ENCODE results near the gene NKD1. TPM values are rescaled to one million over a fixed set of nuclear protein-coding genes. Genes with fewer than 3 reads are reported as not detected.

The NKD1 gene
- polyA plus RNA-seq, 1 experiment, result 0.11 TPM

DNA sequence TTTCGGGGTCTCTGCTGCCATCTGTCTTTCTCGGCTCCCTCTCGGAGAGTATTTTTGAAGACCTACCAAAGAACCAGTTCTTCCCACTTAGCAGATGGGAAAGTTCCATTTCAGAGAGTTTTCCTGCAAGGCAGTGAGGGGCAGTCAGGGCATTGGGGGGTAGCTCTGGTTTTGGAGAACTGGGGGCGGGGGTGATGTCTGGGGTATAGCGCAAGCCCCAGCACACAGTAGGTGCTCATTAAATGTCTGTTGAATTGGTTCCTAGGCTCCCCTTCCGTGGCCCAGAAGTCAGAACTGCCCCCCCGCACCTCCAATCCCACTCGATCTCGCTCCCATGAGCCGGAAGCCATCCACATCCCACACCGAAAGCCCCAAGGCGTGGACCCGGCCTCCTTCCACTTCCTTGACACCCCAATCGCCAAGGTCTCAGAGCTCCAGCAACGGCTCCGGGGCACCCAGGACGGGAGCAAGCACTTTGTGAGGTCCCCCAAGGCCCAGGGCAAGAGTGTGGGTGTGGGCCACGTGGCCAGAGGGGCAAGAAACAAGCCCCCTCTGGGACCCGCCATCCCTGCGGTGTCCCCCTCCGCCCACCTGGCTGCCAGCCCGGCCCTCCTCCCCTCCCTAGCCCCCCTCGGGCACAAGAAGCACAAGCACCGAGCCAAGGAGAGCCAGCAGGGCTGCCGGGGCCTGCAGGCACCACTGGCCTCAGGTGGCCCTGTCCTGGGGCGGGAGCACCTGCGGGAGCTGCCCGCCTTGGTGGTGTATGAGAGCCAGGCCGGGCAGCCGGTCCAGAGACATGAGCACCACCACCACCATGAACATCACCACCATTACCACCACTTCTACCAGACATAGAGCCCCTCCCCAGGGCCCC is 85.0 kb downstream of the NKD1 start:
- TF ChIP-seq, protein P1, sequence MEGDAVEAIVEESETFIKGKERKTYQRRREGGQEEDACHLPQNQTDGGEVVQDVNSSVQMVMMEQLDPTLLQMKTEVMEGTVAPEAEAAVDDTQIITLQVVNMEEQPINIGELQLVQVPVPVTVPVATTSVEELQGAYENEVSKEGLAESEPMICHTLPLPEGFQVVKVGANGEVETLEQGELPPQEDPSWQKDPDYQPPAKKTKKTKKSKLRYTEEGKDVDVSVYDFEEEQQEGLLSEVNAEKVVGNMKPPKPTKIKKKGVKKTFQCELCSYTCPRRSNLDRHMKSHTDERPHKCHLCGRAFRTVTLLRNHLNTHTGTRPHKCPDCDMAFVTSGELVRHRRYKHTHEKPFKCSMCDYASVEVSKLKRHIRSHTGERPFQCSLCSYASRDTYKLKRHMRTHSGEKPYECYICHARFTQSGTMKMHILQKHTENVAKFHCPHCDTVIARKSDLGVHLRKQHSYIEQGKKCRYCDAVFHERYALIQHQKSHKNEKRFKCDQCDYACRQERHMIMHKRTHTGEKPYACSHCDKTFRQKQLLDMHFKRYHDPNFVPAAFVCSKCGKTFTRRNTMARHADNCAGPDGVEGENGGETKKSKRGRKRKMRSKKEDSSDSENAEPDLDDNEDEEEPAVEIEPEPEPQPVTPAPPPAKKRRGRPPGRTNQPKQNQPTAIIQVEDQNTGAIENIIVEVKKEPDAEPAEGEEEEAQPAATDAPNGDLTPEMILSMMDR (IDR thresholded peaks at IDR 0.05; ENCODE audit: insufficient read depth, low read depth, low read length), result no peak
- H3K4me3 ChIP-seq (ENCODE audit: low read depth, low read length), result no peak overlapping the region
- POLR2A ChIA-PET, result no interaction called here
- DNase-seq (ENCODE audit: low read depth), result no peak
- no peaks in the 10 kb centered on the region; the same call in 1 of the 2 replicates for H3K27me3 ChIP-seq (ENCODE audit: control insufficient read depth, insufficient read depth, low read length)
- CTCF ChIA-PET, result no interaction called here
- H3K36me3 ChIP-seq (ENCODE audit: control insufficient read depth, insufficient read depth, low read length), result no peaks in the 10 kb centered on the region

DNA sequence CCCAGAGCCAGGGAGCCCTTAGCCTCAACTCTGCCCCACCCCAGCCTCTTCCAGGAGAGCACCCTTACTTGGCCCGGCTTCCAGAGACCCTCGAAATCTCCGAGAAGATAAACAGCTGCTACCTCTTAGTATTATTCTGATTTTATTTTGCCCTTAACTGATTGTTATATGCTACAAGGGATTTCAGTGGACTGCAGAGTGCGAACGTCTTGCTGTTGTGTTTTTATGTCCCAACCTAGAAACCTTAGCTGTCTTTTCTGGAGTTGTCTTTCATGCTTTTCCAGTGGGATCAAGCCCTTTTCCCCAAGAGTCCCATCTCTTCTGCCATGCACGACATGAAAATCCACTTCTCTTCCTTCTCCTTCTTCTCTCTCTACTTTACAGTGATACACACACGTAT is 85.9 kb downstream of the NKD1 start:
- ChIA-PET POLR2A (no interaction called here), CTCF (interaction anchor here (1.1 to 1.3 kb wide), 2 partner anchors 12 to 19 kb away, joined by 3 read pairs; no protein-coding TSS in a partner anchor)
- H3K27me3 ChIP-seq (ENCODE audit: control insufficient read depth, insufficient read depth, low read length), result no peaks in the 10 kb centered on the region; the same call in 1 of the 2 replicates
- no peak for DNase-seq (ENCODE audit: low read depth)
- no peak overlapping the region for H3K4me3 ChIP-seq (ENCODE audit: low read depth, low read length)
- H3K36me3 ChIP-seq (ENCODE audit: control insufficient read depth, insufficient read depth, low read length), result no peaks in the 10 kb centered on the region
- TF ChIP-seq, protein P1 (IDR thresholded peaks at IDR 0.05; ENCODE audit: insufficient read depth, low read depth, low read length), result no peak

- TF ChIP-seq, protein P1 (IDR thresholded peaks at IDR 0.05; ENCODE audit: insufficient read depth, low read depth, low read length), result no peak
- no peak for DNase-seq (ENCODE audit: low read depth)
- Histone ChIP-seq H3K4me3 (ENCODE audit: low read depth, low read length) (no peak overlapping the region), H3K36me3 (ENCODE audit: control insufficient read depth, insufficient read depth, low read length) (no peaks in the 10 kb centered on the region), H3K27me3 (ENCODE audit: control insufficient read depth, insufficient read depth, low read length) (no peaks in the 10 kb centered on the region; the same call in 1 of the 2 replicates)
- CTCF ChIA-PET, result interaction anchor here (0.7 to 1.3 kb wide), 3 partner anchors 13 to 41 kb away, joined by 3 read pairs; no protein-coding TSS in a partner anchor
- POLR2A ChIA-PET, result no interaction called here
Measured at GRCh38 chr16:50634947-50635346, 86.8 kb downstream of the NKD1 start.

DNA sequence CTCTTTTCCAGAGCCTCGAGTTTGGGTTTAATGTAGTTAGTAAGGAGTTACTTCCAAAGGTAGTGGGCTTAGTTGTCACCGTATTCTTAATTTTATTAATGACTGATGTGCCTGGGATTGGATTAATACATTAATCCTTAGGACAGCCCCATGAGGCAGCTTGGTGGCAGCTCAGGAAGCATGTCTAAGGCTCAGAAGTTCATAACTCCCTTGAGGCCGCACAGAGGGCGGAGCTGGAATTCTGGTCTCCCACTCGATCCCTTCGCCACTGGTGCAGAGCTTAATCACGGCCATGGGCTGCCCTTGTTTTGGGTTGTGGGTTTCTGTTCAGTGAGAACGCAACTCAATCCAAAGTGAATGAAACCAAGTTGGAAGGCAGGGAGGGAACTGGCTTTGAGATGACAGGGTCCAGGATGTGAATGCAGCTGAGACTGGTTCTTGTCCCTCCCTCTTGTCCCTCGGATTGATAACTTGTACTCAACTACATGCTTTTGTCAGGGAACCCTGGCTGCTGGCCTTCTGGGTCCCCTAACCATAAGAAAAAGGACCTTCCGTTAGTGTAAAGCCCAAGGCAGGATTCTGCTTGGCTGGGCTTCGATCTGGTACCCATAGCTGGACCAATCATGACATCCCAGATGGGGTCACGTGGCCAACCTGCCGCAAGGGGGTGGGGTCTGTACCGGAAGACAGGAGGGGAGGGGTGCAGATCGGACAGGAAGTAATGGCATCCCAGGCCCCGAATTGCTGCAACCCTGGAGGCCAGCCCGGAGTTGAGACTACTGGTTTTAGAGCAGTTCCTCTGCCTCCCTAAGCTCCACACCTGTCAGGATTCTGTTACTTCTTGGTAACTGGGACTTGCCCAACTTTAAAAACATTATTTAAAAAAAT is 87.6 kb downstream of the NKD1 start:
- H3K36me3 ChIP-seq (ENCODE audit: control insufficient read depth, insufficient read depth, low read length), result no peaks in the 10 kb centered on the region
- CTCF ChIA-PET, result interaction anchor here (0.6 to 1.2 kb wide), 3 partner anchors 30 to 68 kb away, joined by 3 read pairs; no protein-coding TSS in a partner anchor
- DNase-seq (ENCODE audit: low read depth), result no peak
- no peaks in the 10 kb centered on the region; the same call in 1 of the 2 replicates for H3K27me3 ChIP-seq (ENCODE audit: control insufficient read depth, insufficient read depth, low read length)
- no peak overlapping the region for H3K4me3 ChIP-seq (ENCODE audit: low read depth, low read length)
- POLR2A ChIA-PET, result no interaction called here
- TF ChIP-seq, protein P1 (IDR thresholded peaks at IDR 0.05; ENCODE audit: insufficient read depth, low read depth, low read length), result no peak

Data from BJ (cell line).